Activated CD4-positive, alpha-beta T cell treated with anti-CD3 and anti-CD28 coated beads for 36 hours (primary cell): ENCODE data around the gene PLCB1. TPM values are rescaled to one million over a fixed set of nuclear protein-coding genes. Genes with fewer than 3 reads are reported as not detected.
A peak's percentile ranks its signal among the peaks of the same experiment; 100 is the strongest.

ENCODE experiments used
- ATAC-seq: fragments of 200-7000 bp; cut with Tn5 transposase; one replicate; pipeline ENCODE4 v1.10.0; 2021; ENCODE audit warnings: mild to moderate bottlenecking, moderate library complexity
- CTCF ChIA-PET: fragments of 350-600 bp; sonication (Branson Sonifier 250); formaldehyde crosslinking; loops from one replicate; lab custom pipeline; 2021; ENCODE audit warnings: antibody characterized with exemption; lab: Charles Lee
- POLR2A ChIA-PET: fragments of 350-600 bp; sonication (Branson Sonifier 250); formaldehyde crosslinking; loops from one replicate; lab custom pipeline; 2021; ENCODE audit warnings: antibody characterized with exemption, inconsistent platforms; lab: Charles Lee
- DNase-seq: peaks from one replicate; pipeline ENCODE4 v3.0.0-alpha.2; 2020
- H3K27ac Mint-ChIP-seq: one replicate; pipeline ENCODE4 v1.8.0; 2021; ENCODE audit warnings: mixed read lengths
- H3K27me3 Mint-ChIP-seq: one replicate; pipeline ENCODE4 v1.8.0; 2021; ENCODE audit warnings: mixed read lengths
- H3K36me3 Mint-ChIP-seq: one replicate; pipeline ENCODE4 v1.8.0; 2021; ENCODE audit warnings: low read depth, mixed read lengths
- H3K4me1 Mint-ChIP-seq: one replicate; pipeline ENCODE4 v1.8.0; 2021; ENCODE audit warnings: mixed read lengths
- H3K4me3 Mint-ChIP-seq: one replicate; pipeline ENCODE4 v1.8.0; 2021; ENCODE audit warnings: mild to moderate bottlenecking, moderate library complexity, mixed read lengths
- H3K9me3 Mint-ChIP-seq: one replicate; pipeline ENCODE4 v1.8.0; 2021; ENCODE audit warnings: low read depth, mixed read lengths
- intact Hi-C, 2 experiments: fragments of 100-400 bp; cut with DNase I in 1 of 2; cut with micrococcal nuclease in 1 of 2; formaldehyde crosslinking; loops; one replicate each; pipeline versions ENCODE4 v1.14.2 to v1.15.1; 2022 to 2024; cut with DNase I, micrococcal nuclease
- total RNA-seq, 2 experiments: library from RNA; stranded (reverse); gene quantifications; one replicate each; pipeline ENCODE4 v1.2.3, GENCODE V29; 2021

Gene PLCB1
- total RNA-seq, 2 experiments from 2014 or later, result 1.4 to 1.5 TPM

DNA sequence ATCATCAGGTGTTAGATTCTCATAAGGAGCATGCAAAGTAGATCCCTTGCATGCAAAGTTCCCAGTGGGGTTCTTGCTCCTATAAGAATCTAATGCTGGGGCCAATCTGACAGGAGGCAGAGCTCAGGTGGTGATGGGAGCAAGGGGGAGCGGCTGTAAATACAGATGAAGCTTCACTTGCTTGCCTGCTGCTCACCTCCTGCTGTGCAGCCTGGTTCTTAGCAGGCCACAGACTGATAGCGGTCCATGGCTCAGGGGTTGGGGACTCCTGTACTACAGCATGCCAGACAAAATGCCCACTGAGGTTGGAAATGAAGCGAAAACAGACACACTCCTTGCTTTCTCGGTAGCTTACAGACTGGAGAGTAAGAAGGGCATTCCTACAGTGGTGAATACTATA, 386.8 kb downstream of the PLCB1 start:
- H3K36me3 Mint-ChIP-seq, result no peaks in the 10 kb centered on the region
- DNase-seq (no peak), ATAC-seq (no peak)
- ChIA-PET CTCF (no interaction called here), POLR2A (no interaction called here)
- H3K4me3 Mint-ChIP-seq, result no peak overlapping the region
- H3K9me3 Mint-ChIP-seq, result no peaks in the 10 kb centered on the region
- no peaks in the 10 kb centered on the region for H3K27me3 Mint-ChIP-seq
- no peak overlapping the region for H3K27ac Mint-ChIP-seq
- H3K4me1 Mint-ChIP-seq, result no peaks in the 10 kb centered on the region
- intact Hi-C loops, result no loop called here

DNA sequence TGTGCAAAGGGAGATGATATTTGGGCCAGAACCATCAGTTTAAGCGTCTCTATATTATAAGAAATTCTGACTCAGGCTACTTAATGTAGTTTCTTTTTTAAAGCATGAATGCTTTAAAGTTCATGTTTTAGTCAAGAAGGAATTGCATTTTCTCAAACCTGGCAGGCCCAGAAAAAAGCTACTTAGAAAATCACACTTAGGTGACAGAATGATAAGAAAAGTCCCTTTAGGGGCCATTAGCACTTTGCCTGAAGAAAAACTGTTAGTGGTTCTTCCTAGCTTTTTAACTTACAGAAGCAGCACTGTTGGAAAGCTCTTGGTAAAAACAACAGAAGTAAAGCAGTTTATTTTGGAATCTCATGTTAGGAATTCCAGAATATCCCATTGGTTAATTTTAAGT, 387.8 kb downstream of the PLCB1 start:
- CTCF ChIA-PET, result no interaction called here
- Mint-ChIP-seq H3K4me1 (no peaks in the 10 kb centered on the region), H3K27ac (no peak overlapping the region), H3K36me3 (no peaks in the 10 kb centered on the region), H3K27me3 (no peaks in the 10 kb centered on the region), H3K4me3 (no peak overlapping the region), H3K9me3 (no peaks in the 10 kb centered on the region)
- POLR2A ChIA-PET, result no interaction called here
- DNase-seq (no peak), ATAC-seq (no peak)
- intact Hi-C loops, result no loop called here

DNA sequence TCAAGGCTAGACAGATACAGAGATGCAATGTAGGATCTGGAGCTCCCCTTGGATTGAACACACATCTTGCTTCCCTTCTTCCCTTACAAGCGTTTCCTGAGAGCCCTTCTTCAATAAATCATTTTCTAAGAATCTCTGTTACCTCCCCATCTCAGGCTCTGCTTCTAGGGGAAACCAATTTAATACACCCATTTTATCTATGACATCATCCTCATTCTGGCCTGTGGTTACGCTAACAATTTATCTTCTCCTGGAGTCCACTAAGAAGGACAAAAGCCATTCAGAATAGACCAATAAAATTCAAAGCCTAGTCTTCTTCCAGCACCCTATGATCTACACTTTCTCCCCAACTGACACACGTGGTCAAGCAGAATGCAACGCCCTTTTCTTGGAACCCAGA, 390.1 kb downstream of the PLCB1 start:
- DNase-seq (no peak), ATAC-seq (no peak)
- H3K9me3 Mint-ChIP-seq, result no peaks in the 10 kb centered on the region
- no peak overlapping the region for H3K27ac Mint-ChIP-seq
- ChIA-PET POLR2A (no interaction called here), CTCF (interaction anchor here (1.0 to 1.4 kb wide), 2 partner anchors 10 to 200 kb away, joined by 3 to 5 read pairs; no protein-coding TSS in a partner anchor)
- no peak overlapping the region for H3K4me3 Mint-ChIP-seq
- no peaks in the 10 kb centered on the region for H3K4me1 Mint-ChIP-seq
- no peaks in the 10 kb centered on the region for H3K36me3 Mint-ChIP-seq
- H3K27me3 Mint-ChIP-seq, result no peaks in the 10 kb centered on the region
- intact Hi-C loops, result no loop called here

DNA sequence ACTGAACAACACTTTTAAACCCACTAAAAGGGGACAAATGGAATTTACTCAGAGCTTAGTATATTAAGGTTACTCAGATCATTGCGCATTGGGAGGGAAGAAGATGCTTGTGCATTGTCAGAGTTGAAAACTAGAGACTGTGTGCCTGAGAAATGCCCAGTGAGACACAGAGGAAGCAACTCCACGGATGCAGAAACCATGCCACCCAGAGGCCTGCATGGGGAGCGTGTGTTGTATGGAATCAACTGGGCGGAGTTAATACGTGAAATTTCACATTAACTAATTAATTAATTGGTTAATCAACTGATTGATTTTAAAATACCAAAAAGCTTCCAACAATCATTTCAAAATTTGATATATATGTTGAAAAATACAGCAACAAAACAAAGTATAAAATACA, 391.6 kb downstream of the PLCB1 start:
- Mint-ChIP-seq H3K27ac (no peak overlapping the region), H3K27me3 (no peaks in the 10 kb centered on the region), H3K4me1 (no peaks in the 10 kb centered on the region), H3K36me3 (no peaks in the 10 kb centered on the region), H3K9me3 (no peaks in the 10 kb centered on the region), H3K4me3 (no peak overlapping the region)
- no peak for DNase-seq
- POLR2A ChIA-PET, result no interaction called here
- intact Hi-C loops, result no loop called here
- CTCF ChIA-PET, result no interaction called here
- ATAC-seq, result no peak

DNA sequence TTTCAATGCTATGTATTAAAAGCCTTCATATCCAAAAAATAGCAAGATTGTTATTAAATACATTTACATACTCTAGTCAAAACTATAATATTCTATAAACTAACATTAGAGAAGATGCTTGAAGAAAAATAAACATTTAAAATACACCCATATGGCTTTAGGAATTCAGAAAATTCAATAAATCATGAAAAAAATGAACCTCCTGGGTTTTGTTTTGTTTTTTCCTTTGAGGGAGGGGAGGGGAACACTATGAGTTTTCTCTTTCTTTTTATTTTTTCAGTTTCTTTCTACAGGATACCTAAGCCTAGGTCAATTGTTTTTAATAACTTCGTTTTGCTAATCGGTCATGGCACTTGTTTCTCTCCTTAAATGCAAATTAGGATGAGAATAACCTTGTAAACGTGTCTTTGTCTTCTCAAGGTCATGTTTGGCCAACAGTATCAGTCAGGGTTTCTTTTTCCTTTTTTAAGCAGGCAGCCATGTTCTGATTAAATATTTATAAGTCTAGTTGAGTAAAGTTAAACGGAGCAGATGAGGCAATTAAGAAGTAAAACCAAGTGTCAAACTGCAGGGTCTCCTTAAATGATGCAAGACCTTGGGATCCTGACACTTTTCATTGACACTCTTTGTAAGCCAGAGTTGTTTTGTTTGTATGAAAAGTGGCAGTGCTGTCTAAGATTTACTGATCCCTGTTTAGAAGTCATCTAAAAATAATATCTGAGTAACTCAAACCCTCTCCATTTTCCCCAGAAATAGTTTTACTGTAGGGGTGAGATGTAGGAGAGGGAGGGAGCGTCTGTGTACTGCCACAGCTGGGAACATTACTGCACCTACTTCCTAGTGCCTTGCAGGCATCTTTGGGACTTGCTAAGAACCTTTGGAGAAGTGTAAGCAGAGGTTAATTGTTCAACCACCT, 392.3 kb downstream of the PLCB1 start:
- H3K4me3 Mint-ChIP-seq, result no peak overlapping the region
- CTCF ChIA-PET, result interaction anchor here (0.6 kb wide), 1 partner anchor 477 kb away, joined by 3 read pairs; no protein-coding TSS in a partner anchor
- no peak overlapping the region for H3K27ac Mint-ChIP-seq
- H3K27me3 Mint-ChIP-seq, result no peaks in the 10 kb centered on the region
- H3K9me3 Mint-ChIP-seq, result no peaks in the 10 kb centered on the region
- intact Hi-C loops, result no loop called here
- ATAC-seq, result no peak
- no peaks in the 10 kb centered on the region for H3K36me3 Mint-ChIP-seq
- DNase-seq, result no peak
- POLR2A ChIA-PET, result no interaction called here
- no peaks in the 10 kb centered on the region for H3K4me1 Mint-ChIP-seq

DNA sequence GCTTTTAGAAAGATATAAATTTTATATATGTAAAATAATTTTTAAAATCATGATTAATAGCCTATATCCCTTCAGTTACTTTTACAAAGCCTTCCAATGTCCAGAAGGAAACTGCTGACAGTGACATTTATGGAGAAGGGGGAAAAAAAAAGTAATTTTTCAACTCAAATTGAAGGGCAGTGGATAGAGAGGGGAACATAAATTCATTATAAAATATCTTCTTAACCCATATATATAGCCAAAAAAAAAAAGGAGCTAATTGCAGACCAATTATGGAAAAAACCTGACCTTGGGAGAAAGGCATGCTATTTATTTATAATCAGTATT, 392.9 kb downstream of the PLCB1 start:
- H3K27me3 Mint-ChIP-seq, result no peaks in the 10 kb centered on the region
- intact Hi-C loops, result no loop called here
- no peak overlapping the region for H3K27ac Mint-ChIP-seq
- no peaks in the 10 kb centered on the region for H3K9me3 Mint-ChIP-seq
- ATAC-seq (no peak), DNase-seq (no peak)
- no peaks in the 10 kb centered on the region for H3K4me1 Mint-ChIP-seq
- ChIA-PET POLR2A (no interaction called here), CTCF (interaction anchor here (0.6 kb wide), 1 partner anchor 478 kb away, joined by 3 read pairs; no protein-coding TSS in a partner anchor)
- no peak overlapping the region for H3K4me3 Mint-ChIP-seq
- no peaks in the 10 kb centered on the region for H3K36me3 Mint-ChIP-seq

GRCh38 chr20:8526610-8527009, 394.5 kb downstream of the PLCB1 start:
- Mint-ChIP-seq H3K36me3 (no peaks in the 10 kb centered on the region), H3K27ac (no peak overlapping the region)
- CTCF ChIA-PET, result no interaction called here

GRCh38 chr20:8527998-8528723, 396.1 kb downstream of the PLCB1 start:
- Mint-ChIP-seq H3K27me3 (no peaks in the 10 kb centered on the region), H3K4me1 (no peaks in the 10 kb centered on the region), H3K9me3 (no peaks in the 10 kb centered on the region), H3K36me3 (no peaks in the 10 kb centered on the region), H3K4me3 (no peak overlapping the region), H3K27ac (no peak overlapping the region)
- intact Hi-C loops, result no loop called here
- DNase-seq, result no peak
- ChIA-PET POLR2A (no interaction called here), CTCF (no interaction called here)
- peak; percentile 16 for ATAC-seq

More at GRCh38 chr20:8526610-8527009, 394.5 kb downstream of the PLCB1 start:
- H3K4me1 Mint-ChIP-seq, result no peaks in the 10 kb centered on the region
- no peak for ATAC-seq
- no peak for DNase-seq
- intact Hi-C loops, result no loop called here
- no peaks in the 10 kb centered on the region for H3K9me3 Mint-ChIP-seq
- POLR2A ChIA-PET, result no interaction called here
- no peaks in the 10 kb centered on the region for H3K27me3 Mint-ChIP-seq
- H3K4me3 Mint-ChIP-seq, result no peak overlapping the region

DNA sequence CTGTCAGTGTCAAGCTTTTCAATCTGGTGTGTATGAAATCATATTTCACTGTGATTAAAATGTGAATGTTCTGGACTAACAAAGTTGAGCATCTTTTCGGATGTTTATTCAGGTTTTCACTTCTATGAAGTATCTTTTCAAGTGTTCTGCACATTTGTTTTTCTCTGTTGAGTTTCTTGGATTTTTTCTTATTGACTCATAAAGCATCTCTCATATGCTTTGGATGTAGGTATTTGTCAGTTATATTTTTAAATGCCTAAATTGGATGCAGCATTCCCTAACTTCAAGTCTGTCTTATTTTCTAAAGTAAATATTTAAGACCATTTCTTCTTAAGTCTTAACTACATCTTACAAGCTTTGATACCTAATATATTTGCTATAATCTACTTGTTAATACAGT, 398.0 kb downstream of the PLCB1 start:
- ChIA-PET POLR2A (no interaction called here), CTCF (no interaction called here)
- H3K4me3 Mint-ChIP-seq, result no peak overlapping the region
- no peaks in the 10 kb centered on the region for H3K36me3 Mint-ChIP-seq
- intact Hi-C loops, result no loop called here
- no peaks in the 10 kb centered on the region for H3K4me1 Mint-ChIP-seq
- ATAC-seq, result no peak
- H3K27me3 Mint-ChIP-seq, result no peaks in the 10 kb centered on the region
- H3K9me3 Mint-ChIP-seq, result no peaks in the 10 kb centered on the region
- H3K27ac Mint-ChIP-seq, result no peak overlapping the region
- DNase-seq, result no peak

DNA sequence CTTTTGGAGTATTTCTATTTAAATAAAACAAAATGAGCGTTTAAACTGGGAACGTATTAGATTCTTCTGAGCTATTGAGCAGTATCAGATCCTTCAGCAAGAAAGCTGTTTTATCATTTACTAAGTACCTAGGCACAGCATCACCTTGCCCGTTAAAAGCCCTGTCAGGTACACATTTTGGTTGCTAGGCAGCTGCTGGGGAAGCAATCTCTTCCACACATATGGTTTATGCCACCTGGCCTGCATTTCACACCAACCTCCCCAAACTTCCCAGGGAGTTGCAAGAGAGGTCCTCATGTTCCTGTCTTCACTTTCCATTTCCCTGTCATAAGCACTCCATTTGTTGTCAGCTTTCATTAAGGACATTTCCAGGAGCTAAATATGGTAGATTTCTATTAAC, 400.1 kb downstream of the PLCB1 start:
- CTCF ChIA-PET, result interaction anchor here (0.8 kb wide), 1 partner anchor 10 kb away, joined by 5 read pairs; no protein-coding TSS in a partner anchor

GRCh38 chr20:8534368-8535160, 402.5 kb downstream of the PLCB1 start:
- intact Hi-C loops, result loop anchor here in 1 of 2 experiments (5.0 kb wide), 1 partner anchor 402 kb away; the partner anchor contains the start of gene PLCB1

More for the DNA sequence above, 400.1 kb downstream of the PLCB1 start:
- DNase-seq (no peak), ATAC-seq (no peak)
- POLR2A ChIA-PET, result no interaction called here
- no peaks in the 10 kb centered on the region for H3K4me1 Mint-ChIP-seq
- no peak overlapping the region for H3K27ac Mint-ChIP-seq
- H3K27me3 Mint-ChIP-seq, result no peaks in the 10 kb centered on the region
- intact Hi-C loops, result no loop called here
- H3K4me3 Mint-ChIP-seq, result no peak overlapping the region
- no peaks in the 10 kb centered on the region for H3K36me3 Mint-ChIP-seq
- H3K9me3 Mint-ChIP-seq, result no peaks in the 10 kb centered on the region

More at GRCh38 chr20:8534368-8535160, 402.5 kb downstream of the PLCB1 start:
- H3K36me3 Mint-ChIP-seq, result no peaks in the 10 kb centered on the region
- H3K27me3 Mint-ChIP-seq, result no peaks in the 10 kb centered on the region
- CTCF ChIA-PET, result interaction anchor here (0.6 to 1.3 kb wide), 2 partner anchors 188 to 1382 kb away, joined by 3 to 4 read pairs; no protein-coding TSS in a partner anchor
- POLR2A ChIA-PET, result interaction anchor here (0.7 kb wide), 1 partner anchor 174 kb away, joined by 3 read pairs; no protein-coding TSS in a partner anchor
- no peak for ATAC-seq
- no peak for DNase-seq
- H3K27ac Mint-ChIP-seq, result no peak overlapping the region
- no peaks in the 10 kb centered on the region for H3K4me1 Mint-ChIP-seq
- H3K4me3 Mint-ChIP-seq, result no peak overlapping the region
- no peaks in the 10 kb centered on the region for H3K9me3 Mint-ChIP-seq
